Small intestine (tissue), 7 donors: ENCODE data around the gene LMLN. TPM values are rescaled to one million over a fixed set of nuclear protein-coding genes. Genes with fewer than 3 reads are reported as not detected.

Source experiments
- DNase-seq, 2 donors: peaks; one replicate each; pipeline versions ENCODE4 v3.0.0 to v3.0.0-alpha.2; 2013
- FAIRE-seq: peaks from 2 replicates; lab custom pipeline; 2012; peaks lifted over from hg19 to GRCh38; lab: Jason Lieb, UNC
- H3K27ac ChIP-seq, 3 donors: one replicate each; pipeline ENCODE4 v1.5.1; 2013; ENCODE audit warnings: low read length in 2 of 3, mild to moderate bottlenecking in 2 of 3, control low read depth in 1 of 3, inconsistent platforms in 1 of 3, low read depth in 1 of 3, moderate library complexity in 1 of 3
- H3K27me3 ChIP-seq, 3 donors: one replicate each; pipeline ENCODE4 v1.6.1; 2013; ENCODE audit warnings: low read length in 3 of 3, inconsistent platforms in 1 of 3; ENCODE audit not compliant: control insufficient read depth in 3 of 3, insufficient read depth in 3 of 3
- H3K36me3 ChIP-seq, 3 donors: one replicate each; pipeline ENCODE4 v1.6.1; 2013; ENCODE audit warnings: low read length in 3 of 3, inconsistent platforms in 1 of 3, low read depth in 1 of 3, mild to moderate bottlenecking in 1 of 3, moderate library complexity in 1 of 3; ENCODE audit not compliant: control insufficient read depth in 3 of 3, insufficient read depth in 2 of 3
- H3K4me1 ChIP-seq, 3 donors: one replicate each; pipeline ENCODE4 v1.6.1; 2013; ENCODE audit warnings: low read length in 2 of 3, inconsistent platforms in 1 of 3, low read depth in 1 of 3, mild to moderate bottlenecking in 1 of 3, moderate library complexity in 1 of 3; ENCODE audit not compliant: control insufficient read depth in 3 of 3, insufficient read depth in 2 of 3
- H3K4me3 ChIP-seq, 3 donors: one replicate each; pipeline ENCODE4 v1.5.1; 2013; ENCODE audit warnings: low read length in 3 of 3, control low read depth in 1 of 3, inconsistent platforms in 1 of 3, low read depth in 1 of 3, mild to moderate bottlenecking in 1 of 3, moderate library complexity in 1 of 3
- H3K9me3 ChIP-seq, 2 donors: one replicate each; pipeline ENCODE4 v1.6.1; 2013; ENCODE audit warnings: low read depth in 1 of 2, low read length in 1 of 2; ENCODE audit not compliant: control insufficient read depth in 2 of 2, insufficient read depth in 1 of 2
- WGBS, 3 donors: extraction: QIAGEN DNeasy Blood & Tissue Kit; methylation state at CpG; one replicate each; pipeline ENCODE4 v1.1.7; 2013; 5-methylcytosine and 5-hydroxymethylcytosine counted together
- polyA plus RNA-seq, 4 donors: library from polyadenylated mRNA; stranded (reverse) in 3 of 4; unstranded in 1 of 4; fragments of 200-250 nt in 3 of 4; fragments of 120-200 nt in 1 of 4; gene quantifications; one replicate each; pipeline versions ENCODE4 v1.2.1 to v1.2.3, GENCODE V29; 2013
- donor health status: healthy with polysubstance abuse.
- donor health status: control.
- donor health status: control.
- donor health status: Bipolar disorder and iron deficiency.
- donor health status: healthy.

The LMLN gene
- polyA plus RNA-seq, 4 donors, result 0.22 to 4.3 (median 0.96) TPM

GRCh38 chr3:197936819-197937384 is 23.1 kb upstream of the LMLN start:
- no peak for FAIRE-seq
- 82 to 90% (median 89%) methylated on average over 15 of the region's 15 CpGs for WGBS, 3 donors
- no peak for DNase-seq
- Histone ChIP-seq H3K4me1 (no peaks in the 10 kb centered on the region), H3K36me3 (peaks cover 0 to 5% (median 1%) of the 10 kb centered on the region in 3 donors), H3K4me3 (no peak overlapping the region), H3K27me3 (no peaks in the 10 kb centered on the region), H3K9me3 (no peaks in the 10 kb centered on the region), H3K27ac (no peak overlapping the region)

- WGBS, 3 donors, result 71 to 82% (median 80%) methylated on average over 1 of the region's 1 CpG
- H3K4me3 ChIP-seq, result no peak overlapping the region
- FAIRE-seq, result no peak
Observed at GRCh38 chr3:197940745-197941384, 19.2 kb upstream of the LMLN start.

GRCh38 chr3:197942956-197943556 is 17.0 kb upstream of the LMLN start:
- DNase-seq, result peak; percentile 37 to 43
- Histone ChIP-seq H3K27ac (no peak overlapping the region), H3K9me3 (no peaks in the 10 kb centered on the region), H3K27me3 (no peaks in the 10 kb centered on the region), H3K4me1 (no peaks in the 10 kb centered on the region), H3K36me3 (peaks cover 0 to 2% (median 1%) of the 10 kb centered on the region in 3 donors), H3K4me3 (no peak overlapping the region)
- no peak for FAIRE-seq
- 27 to 35% (median 30%) methylated on average over 2 of the region's 2 CpGs for WGBS, 3 donors

More at GRCh38 chr3:197940745-197941384, 19.2 kb upstream of the LMLN start:
- Histone ChIP-seq H3K27ac (no peak overlapping the region), H3K27me3 (no peaks in the 10 kb centered on the region), H3K4me1 (no peaks in the 10 kb centered on the region), H3K9me3 (no peaks in the 10 kb centered on the region), H3K36me3 (peaks cover 0 to 2% (median 1%) of the 10 kb centered on the region in 3 donors)
- no peak for DNase-seq

- FAIRE-seq (no peak), DNase-seq (no peak)
- Histone ChIP-seq H3K36me3 (peaks cover 7 to 29% (median 12%) of the 10 kb centered on the region in 3 donors), H3K4me1 (peaks cover 0 to 16% (median 8%) of the 10 kb centered on the region in 3 donors), H3K9me3 (no peaks in the 10 kb centered on the region), H3K27me3 (no peaks in the 10 kb centered on the region), H3K4me3 (peak overlapping the region in 2 of 3 donors; percentile 36 to 77), H3K27ac (peak overlapping the region in 2 of 3 donors; percentile 83 to 95)
- WGBS, 3 donors, result 17 to 23% (median 18%) methylated on average over 17 of the region's 17 CpGs
Observed at GRCh38 chr3:197949191-197949777, 10.7 kb upstream of the LMLN start.

- Histone ChIP-seq H3K4me1 (peaks cover 0 to 16% (median 8%) of the 10 kb centered on the region in 3 donors), H3K27ac (peak within 1 kb of the TSS; percentile 83 to 95 (median 88)), H3K4me3 (peak within 1 kb of the TSS; percentile 58 to 77 (median 64)), H3K9me3 (no peaks in the 10 kb centered on the region), H3K36me3 (peaks cover 11 to 33% (median 14%) of the 10 kb centered on the region in 3 donors), H3K27me3 (no peaks in the 10 kb centered on the region)
- DNase-seq, result peak; percentile 92 to 97
- no peak for FAIRE-seq
- WGBS, 3 donors, result 0 to 1% (median 0%) methylated on average over 36 of the region's 36 CpGs
Observed at GRCh38 chr3:197949778-197950676, 10.0 kb upstream of the LMLN start, which contains the start of gene RPL35A. Gene RPL35A, plus strand, starts transcription at chr3:197950190. Its CDS starts 778 bp downstream, at chr3:197950968.

GRCh38 chr3:197950677-197951061 is 9.3 kb upstream of the LMLN start:
- H3K4me1 ChIP-seq, result peaks cover 0 to 16% (median 8%) of the 10 kb centered on the region in 3 donors
- DNase-seq (no peak), FAIRE-seq (no peak)
- H3K27ac ChIP-seq, result peak overlapping the region; percentile 83 to 95 (median 88)
- H3K9me3 ChIP-seq, result no peaks in the 10 kb centered on the region
- H3K4me3 ChIP-seq, result peak overlapping the region; percentile 58 to 77 (median 64)
- peaks cover 15 to 37% (median 16%) of the 10 kb centered on the region in 3 donors for H3K36me3 ChIP-seq
- no peaks in the 10 kb centered on the region for H3K27me3 ChIP-seq
- WGBS, 3 donors, result 0 to 1% (median 0%) methylated on average over 11 of the region's 11 CpGs

- H3K36me3 ChIP-seq, result peaks cover 20 to 42% (median 22%) of the 10 kb centered on the region in 3 donors
- DNase-seq, result no peak
- H3K27ac ChIP-seq, result no peak overlapping the region
- no peaks in the 10 kb centered on the region for H3K27me3 ChIP-seq
- 55 to 70% (median 58%) methylated on average over 21 of the region's 21 CpGs for WGBS, 3 donors
- FAIRE-seq, result no peak
- H3K9me3 ChIP-seq, result no peaks in the 10 kb centered on the region
- H3K4me3 ChIP-seq, result peak overlapping the region in 2 of 3 donors; percentile 58 to 77
- peaks cover 0 to 16% (median 8%) of the 10 kb centered on the region in 3 donors for H3K4me1 ChIP-seq
Observed at GRCh38 chr3:197951392-197951990, 8.5 kb upstream of the LMLN start.
